Measurements from ENCODE around the gene UBE2O. TPM values are rescaled to one million over a fixed set of nuclear protein-coding genes. Genes with fewer than 3 reads are reported as not detected.
A peak's percentile ranks its signal among the peaks of the same experiment; 100 is the strongest.

UBE2O gene
- total RNA-seq, 1 donor from 2014 or later: 94.3 TPM

GRCh38 chr17:76369379-76369778 is 83.6 kb downstream of the UBE2O start:
- Mint-ChIP-seq H3K9me3 (ENCODE audit: unreplicated experiment) (peaks cover 19% of the 10 kb centered on the region), H3K4me3 (ENCODE audit: unreplicated experiment) (peak overlapping the region; percentile 73), H3K27me3 (ENCODE audit: unreplicated experiment) (peaks cover 8% of the 10 kb centered on the region), H3K36me3 (ENCODE audit: unreplicated experiment) (no peaks in the 10 kb centered on the region), H3K27ac (ENCODE audit: unreplicated experiment) (peak overlapping the region; percentile 90), H3K4me1 (ENCODE audit: low read depth, unreplicated experiment) (peaks cover 39% of the 10 kb centered on the region)
- no peak for DNase-seq
- no peak for TF ChIP-seq CTCF (IDR thresholded peaks at IDR 0.05; ENCODE audit: partially characterized antibody, unreplicated experiment)

- H3K4me1 Mint-ChIP-seq (ENCODE audit: low read depth, unreplicated experiment): peaks cover 32% of the 10 kb centered on the region
- H3K4me3 Mint-ChIP-seq (ENCODE audit: unreplicated experiment): no peak overlapping the region
- H3K9me3 Mint-ChIP-seq (ENCODE audit: unreplicated experiment): peaks cover 17% of the 10 kb centered on the region
- peaks cover 8% of the 10 kb centered on the region for H3K27me3 Mint-ChIP-seq (ENCODE audit: unreplicated experiment)
- DNase-seq: no peak
- TF ChIP-seq CTCF (IDR thresholded peaks at IDR 0.05; ENCODE audit: partially characterized antibody, unreplicated experiment): no peak
- H3K27ac Mint-ChIP-seq (ENCODE audit: unreplicated experiment): peak overlapping the region; percentile 90
- no peaks in the 10 kb centered on the region for H3K36me3 Mint-ChIP-seq (ENCODE audit: unreplicated experiment)
Observed at GRCh38 chr17:76368545-76368944, 84.4 kb downstream of the UBE2O start.

DNA sequence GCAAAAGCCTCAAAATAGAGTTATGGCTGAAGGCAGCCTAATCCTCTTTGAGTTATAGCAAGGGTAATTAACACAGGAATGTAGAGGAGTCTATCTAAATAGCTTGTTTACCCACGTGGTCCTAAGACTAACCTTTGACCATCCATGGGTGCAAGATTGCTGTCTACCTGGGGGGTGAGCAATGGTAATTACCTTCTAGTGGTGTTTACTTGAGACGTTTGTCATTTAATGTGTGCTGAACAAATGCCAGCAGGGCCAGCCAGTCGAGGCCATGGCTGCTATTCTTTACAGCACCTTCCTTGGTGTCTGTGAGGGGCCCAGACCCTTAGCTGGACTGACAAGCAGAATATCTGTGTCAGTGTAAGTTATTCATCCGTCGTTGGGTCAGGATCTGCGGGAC is 85.3 kb downstream of the UBE2O start:
- Mint-ChIP-seq H3K27ac (ENCODE audit: unreplicated experiment) (no peak overlapping the region), H3K9me3 (ENCODE audit: unreplicated experiment) (peaks cover 17% of the 10 kb centered on the region), H3K36me3 (ENCODE audit: unreplicated experiment) (no peaks in the 10 kb centered on the region), H3K4me1 (ENCODE audit: low read depth, unreplicated experiment) (peaks cover 32% of the 10 kb centered on the region), H3K4me3 (ENCODE audit: unreplicated experiment) (no peak overlapping the region), H3K27me3 (ENCODE audit: unreplicated experiment) (peaks cover 8% of the 10 kb centered on the region)
- TF ChIP-seq CTCF (IDR thresholded peaks at IDR 0.05; ENCODE audit: partially characterized antibody, unreplicated experiment): no peak
- DNase-seq: no peak

- peak overlapping the region; percentile 34 for H3K4me3 Mint-ChIP-seq (ENCODE audit: unreplicated experiment)
- no peaks in the 10 kb centered on the region for H3K36me3 Mint-ChIP-seq (ENCODE audit: unreplicated experiment)
- H3K9me3 Mint-ChIP-seq (ENCODE audit: unreplicated experiment): peaks cover 17% of the 10 kb centered on the region
- TF ChIP-seq CTCF (IDR thresholded peaks at IDR 0.05; ENCODE audit: partially characterized antibody, unreplicated experiment): no peak
- peaks cover 12% of the 10 kb centered on the region for H3K27me3 Mint-ChIP-seq (ENCODE audit: unreplicated experiment)
- no peak overlapping the region for H3K27ac Mint-ChIP-seq (ENCODE audit: unreplicated experiment)
- H3K4me1 Mint-ChIP-seq (ENCODE audit: low read depth, unreplicated experiment): peaks cover 36% of the 10 kb centered on the region
- DNase-seq: no peak
Observed at GRCh38 chr17:76366247-76366646, 86.7 kb downstream of the UBE2O start.

- Mint-ChIP-seq H3K27me3 (ENCODE audit: unreplicated experiment) (peaks cover 12% of the 10 kb centered on the region), H3K36me3 (ENCODE audit: unreplicated experiment) (no peaks in the 10 kb centered on the region), H3K27ac (ENCODE audit: unreplicated experiment) (no peak overlapping the region), H3K9me3 (ENCODE audit: unreplicated experiment) (peaks cover 16% of the 10 kb centered on the region), H3K4me3 (ENCODE audit: unreplicated experiment) (no peak overlapping the region), H3K4me1 (ENCODE audit: low read depth, unreplicated experiment) (peaks cover 33% of the 10 kb centered on the region)
- no peak for TF ChIP-seq CTCF (IDR thresholded peaks at IDR 0.05; ENCODE audit: partially characterized antibody, unreplicated experiment)
- no peak for DNase-seq
Observed at GRCh38 chr17:76365256-76365903, 87.6 kb downstream of the UBE2O start.
